ENCODE data around the gene VKORC1L1. TPM values are rescaled to one million over a fixed set of nuclear protein-coding genes. Genes with fewer than 3 reads are reported as not detected.

Gene VKORC1L1
- total and polyA plus RNA-seq, 10 of the 15 experiments (the other 5 are each of a cell fraction or from before 2014, with no cell fraction given) = 3.3 to 18.8 (median 12.5) TPM

DNA sequence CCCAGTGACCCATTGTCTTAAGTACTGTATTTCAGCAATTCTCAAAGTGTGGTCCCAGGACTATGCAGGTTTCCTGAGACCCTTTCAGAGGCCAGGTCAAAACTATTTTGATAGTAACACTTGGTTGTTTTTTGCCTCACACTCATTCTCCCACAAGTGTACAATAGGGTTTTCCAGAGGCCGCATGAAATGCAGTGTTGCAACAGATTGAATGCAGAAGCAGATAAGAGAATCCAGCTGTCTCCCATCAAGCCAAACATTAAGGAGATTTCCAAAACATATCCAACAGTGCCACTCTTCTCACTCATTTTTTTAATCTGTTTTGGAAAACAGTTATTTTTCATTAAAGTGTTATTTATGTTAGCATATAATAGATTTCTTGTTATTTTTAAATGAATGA is 20.0 kb downstream of the VKORC1L1 start (continued):
- TF ChIP-seq ZNF687 (IDR thresholded peaks at IDR 0.05) = no peak
- TF ChIP-seq E2F4 (IDR thresholded peaks at IDR 0.05; ENCODE audit: low read depth, low read length) = no peak
- TF ChIP-seq NR2C2 (IDR thresholded peaks at IDR 0.05; ENCODE audit: borderline replicate concordance, control insufficient read depth, insufficient read length, low read depth) = no peak
- TF ChIP-seq ASH2L (IDR thresholded peaks at IDR 0.05; ENCODE audit: borderline replicate concordance, low read depth) = no peak
- no peak for TF ChIP-seq MTA3 (IDR thresholded peaks at IDR 0.05; ENCODE audit: borderline replicate concordance, low read length)
- TF ChIP-seq IRF3 (IDR thresholded peaks at IDR 0.05) = no peak
